Skeletal muscle satellite cell (primary cell): Measurements from ENCODE around the gene AS3MT.
A peak's percentile ranks its signal among the peaks of the same experiment; 100 is the strongest.

Source experiments
- H3K27me3 ChIP-seq: 2 replicates; pipeline ENCODE4 v1.7.0; 2013; ENCODE audit warnings: low read length; ENCODE audit not compliant: control insufficient read depth, insufficient read depth
- H3K36me3 ChIP-seq: 2 replicates; pipeline ENCODE4 v1.7.0; 2013; ENCODE audit warnings: mild to moderate bottlenecking, control low read depth, low read length; ENCODE audit not compliant: insufficient read depth
- H3K4me1 ChIP-seq: 2 replicates; pipeline ENCODE4 v1.7.0; 2013; ENCODE audit warnings: low read length; ENCODE audit not compliant: control insufficient read depth, insufficient read depth
- H3K4me2 ChIP-seq: 2 replicates; pipeline ENCODE4 v1.7.0; 2013; ENCODE audit warnings: mild to moderate bottlenecking, low read length
- H3K4me3 ChIP-seq: 2 replicates; pipeline ENCODE4 v1.7.0; 2013; ENCODE audit warnings: low read length
- H3K9ac ChIP-seq: 2 replicates; pipeline ENCODE4 v1.7.0; 2013; ENCODE audit warnings: mild to moderate bottlenecking, low read depth, low read length, moderate library complexity
- H3K9me3 ChIP-seq: replicated peaks from 2 replicates; pipeline ENCODE4 v1.7.0; 2013; ENCODE audit warnings: mild to moderate bottlenecking, control low read depth, low read length

Gene AS3MT

GRCh38 chr10:102863660-102864059, 5.6 kb upstream of the AS3MT start:
- H3K27me3 ChIP-seq: no peaks in the 10 kb centered on the region
- H3K4me3 ChIP-seq: no peak overlapping the region
- peaks cover 8% of the 10 kb centered on the region for H3K36me3 ChIP-seq
- peaks cover 8% of the 10 kb centered on the region for H3K4me1 ChIP-seq
- H3K9ac ChIP-seq: no peak overlapping the region
- H3K9me3 ChIP-seq: no peaks in the 10 kb centered on the region
- no peak overlapping the region for H3K4me2 ChIP-seq

- Histone ChIP-seq H3K27me3 (no peaks in the 10 kb centered on the region), H3K9me3 (no peaks in the 10 kb centered on the region), H3K4me2 (no peak overlapping the region), H3K36me3 (peaks cover 8% of the 10 kb centered on the region), H3K9ac (no peak overlapping the region), H3K4me3 (no peak overlapping the region), H3K4me1 (peaks cover 9% of the 10 kb centered on the region)
Observed at GRCh38 chr10:102865620-102866019, 3.6 kb upstream of the AS3MT start.

GRCh38 chr10:102868911-102869257, 386 bp upstream of the AS3MT start:
- Histone ChIP-seq H3K4me1 (peaks cover 9% of the 10 kb centered on the region), H3K9ac (peak overlapping the region; percentile 59), H3K4me2 (peak overlapping the region; percentile 95), H3K4me3 (peak overlapping the region; percentile 72), H3K27me3 (no peaks in the 10 kb centered on the region), H3K9me3 (no peaks in the 10 kb centered on the region), H3K36me3 (no peaks in the 10 kb centered on the region)

GRCh38 chr10:102870221-102870620, 951 bp downstream of the AS3MT start:
- H3K4me1 ChIP-seq: peaks cover 9% of the 10 kb centered on the region
- H3K4me3 ChIP-seq: no peak overlapping the region
- no peaks in the 10 kb centered on the region for H3K36me3 ChIP-seq
- H3K9ac ChIP-seq: no peak overlapping the region
- H3K4me2 ChIP-seq: peak overlapping the region; percentile 95
- no peaks in the 10 kb centered on the region for H3K9me3 ChIP-seq
- no peaks in the 10 kb centered on the region for H3K27me3 ChIP-seq

GRCh38 chr10:102872163-102872562, 2.9 kb downstream of the AS3MT start:
- H3K4me1 ChIP-seq: peaks cover 9% of the 10 kb centered on the region
- H3K4me3 ChIP-seq: no peak overlapping the region
- H3K9me3 ChIP-seq: no peaks in the 10 kb centered on the region
- no peak overlapping the region for H3K4me2 ChIP-seq
- no peaks in the 10 kb centered on the region for H3K27me3 ChIP-seq
- H3K9ac ChIP-seq: no peak overlapping the region
- no peaks in the 10 kb centered on the region for H3K36me3 ChIP-seq

GRCh38 chr10:102876747-102877153, 7.5 kb downstream of the AS3MT start:
- H3K4me2 ChIP-seq: no peak overlapping the region
- H3K4me1 ChIP-seq: no peaks in the 10 kb centered on the region
- no peak overlapping the region for H3K9ac ChIP-seq
- no peaks in the 10 kb centered on the region for H3K36me3 ChIP-seq
- no peaks in the 10 kb centered on the region for H3K27me3 ChIP-seq
- H3K9me3 ChIP-seq: no peaks in the 10 kb centered on the region
- H3K4me3 ChIP-seq: no peak overlapping the region

GRCh38 chr10:102878629-102879028, 9.4 kb downstream of the AS3MT start:
- Histone ChIP-seq H3K27me3 (no peaks in the 10 kb centered on the region), H3K9me3 (no peaks in the 10 kb centered on the region), H3K4me1 (no peaks in the 10 kb centered on the region), H3K4me2 (no peak overlapping the region), H3K36me3 (no peaks in the 10 kb centered on the region), H3K4me3 (no peak overlapping the region), H3K9ac (no peak overlapping the region)

- no peak overlapping the region for H3K4me3 ChIP-seq
- no peak overlapping the region for H3K4me2 ChIP-seq
- no peaks in the 10 kb centered on the region for H3K36me3 ChIP-seq
- H3K27me3 ChIP-seq: no peaks in the 10 kb centered on the region
- H3K9ac ChIP-seq: no peak overlapping the region
- H3K9me3 ChIP-seq: no peaks in the 10 kb centered on the region
- H3K4me1 ChIP-seq: no peaks in the 10 kb centered on the region
Observed at GRCh38 chr10:102880256-102880655, 11.0 kb downstream of the AS3MT start.

GRCh38 chr10:102888048-102888447, 18.8 kb downstream of the AS3MT start:
- Histone ChIP-seq H3K4me1 (no peaks in the 10 kb centered on the region), H3K9ac (no peak overlapping the region), H3K4me3 (no peak overlapping the region), H3K4me2 (no peak overlapping the region), H3K27me3 (no peaks in the 10 kb centered on the region), H3K9me3 (no peaks in the 10 kb centered on the region), H3K36me3 (no peaks in the 10 kb centered on the region)

- Histone ChIP-seq H3K9me3 (no peaks in the 10 kb centered on the region), H3K4me3 (no peak overlapping the region), H3K4me1 (no peaks in the 10 kb centered on the region), H3K4me2 (no peak overlapping the region), H3K27me3 (no peaks in the 10 kb centered on the region), H3K36me3 (no peaks in the 10 kb centered on the region), H3K9ac (no peak overlapping the region)
Observed at GRCh38 chr10:102894466-102895213, 25.4 kb downstream of the AS3MT start.

- no peaks in the 10 kb centered on the region for H3K36me3 ChIP-seq
- no peaks in the 10 kb centered on the region for H3K27me3 ChIP-seq
- no peaks in the 10 kb centered on the region for H3K9me3 ChIP-seq
- H3K4me1 ChIP-seq: no peaks in the 10 kb centered on the region
- H3K9ac ChIP-seq: no peak overlapping the region
- H3K4me3 ChIP-seq: no peak overlapping the region
- no peak overlapping the region for H3K4me2 ChIP-seq
Observed at GRCh38 chr10:102900006-102900405, 30.7 kb downstream of the AS3MT start.

GRCh38 chr10:102904346-102904745, 35.1 kb downstream of the AS3MT start:
- Histone ChIP-seq H3K4me2 (no peak overlapping the region), H3K36me3 (no peaks in the 10 kb centered on the region), H3K27me3 (no peaks in the 10 kb centered on the region), H3K9me3 (no peaks in the 10 kb centered on the region), H3K4me1 (no peaks in the 10 kb centered on the region), H3K4me3 (no peak overlapping the region), H3K9ac (no peak overlapping the region)
